Trophoblast cell (in vitro differentiated cells and primary cell): ENCODE measurements around the gene PRSS3.
"Not testable (repeated sequence)": the region's sequence is repeated elsewhere in the genome, so short reads cannot be mapped to it uniquely, and the experiment has no call there.

ENCODE experiments used
- DNase-seq, 2 donors: peaks; one replicate each; pipeline ENCODE4 v3.0.0-alpha.2; 2016
- H2AFZ ChIP-seq: 2 replicates; pipeline ENCODE4 v1.6.1; 2013; ENCODE audit warnings: low read length, moderate library complexity, mild to moderate bottlenecking; ENCODE audit not compliant: insufficient read depth, poor library complexity
- H2AK5ac ChIP-seq: 2 replicates; pipeline ENCODE4 v1.6.1; 2013; ENCODE audit warnings: mild to moderate bottlenecking, low read length
- H2BK120ac ChIP-seq: 2 replicates; pipeline ENCODE4 v1.6.1; 2013; ENCODE audit warnings: low read length, mild to moderate bottlenecking, moderate library complexity; ENCODE audit not compliant: insufficient read depth, poor library complexity
- H2BK12ac ChIP-seq: 2 replicates; pipeline ENCODE4 v1.6.1; 2013; ENCODE audit warnings: mild to moderate bottlenecking, low read length, moderate library complexity
- H2BK5ac ChIP-seq: 2 replicates; pipeline ENCODE4 v1.6.1; 2013; ENCODE audit warnings: low read length, low read depth, moderate library complexity, mild to moderate bottlenecking; ENCODE audit not compliant: poor library complexity
- H3K14ac ChIP-seq: 2 replicates; pipeline ENCODE4 v1.6.1; 2013; ENCODE audit warnings: mild to moderate bottlenecking, low read length
- H3K18ac ChIP-seq: 2 replicates; pipeline ENCODE4 v1.6.1; 2013; ENCODE audit warnings: mild to moderate bottlenecking, low read length
- H3K23ac ChIP-seq: 2 replicates; pipeline ENCODE4 v1.6.1; 2013; ENCODE audit warnings: low read length
- H3K27ac ChIP-seq: 2 replicates; pipeline ENCODE4 v1.5.1; 2013; ENCODE audit warnings: low read depth, mild to moderate bottlenecking, inconsistent platforms, low read length, moderate library complexity
- H3K27me3 ChIP-seq: 2 replicates; pipeline ENCODE4 v1.6.1; 2013; ENCODE audit warnings: inconsistent platforms, mild to moderate bottlenecking, low read length, moderate library complexity; ENCODE audit not compliant: insufficient read depth
- H3K36me3 ChIP-seq, 2 experiments: 1 replicate in 1 of 2; 2 replicates in 1 of 2; pipeline ENCODE4 v1.6.1; 2013; ENCODE audit warnings: low read length in 2 of 2, mild to moderate bottlenecking in 2 of 2, moderate library complexity in 1 of 2; ENCODE audit not compliant: insufficient read depth in 2 of 2, control insufficient read depth in 1 of 2
- H3K4ac ChIP-seq: 2 replicates; pipeline ENCODE4 v1.6.1; 2013; ENCODE audit warnings: low read depth, mild to moderate bottlenecking, low read length, moderate library complexity
- H3K4me1 ChIP-seq, 2 experiments: 1 replicate in 1 of 2; 2 replicates in 1 of 2; pipeline ENCODE4 v1.6.1; 2013; ENCODE audit warnings: low read length in 2 of 2, mild to moderate bottlenecking in 2 of 2, moderate library complexity in 1 of 2; ENCODE audit not compliant: insufficient read depth in 2 of 2, control insufficient read depth in 1 of 2
- H3K4me2 ChIP-seq: 2 replicates; pipeline ENCODE4 v1.6.1; 2013; ENCODE audit warnings: inconsistent platforms, mild to moderate bottlenecking, low read length, moderate library complexity
- H3K4me3 ChIP-seq: 2 replicates; pipeline ENCODE4 v1.5.1; 2013; ENCODE audit warnings: mild to moderate bottlenecking, low read depth, low read length, inconsistent platforms
- H3K79me1 ChIP-seq: one replicate; pipeline ENCODE4 v1.6.1; 2013; ENCODE audit warnings: low read length
- H3K79me2 ChIP-seq: 2 replicates; pipeline ENCODE4 v1.6.1; 2013; ENCODE audit warnings: low read length, mild to moderate bottlenecking; ENCODE audit not compliant: control insufficient read depth, insufficient read depth, poor library complexity
- H3K9ac ChIP-seq: 2 replicates; pipeline ENCODE4 v1.6.1; 2013; ENCODE audit warnings: mild to moderate bottlenecking, low read length
- H3K9me3 ChIP-seq: 2 replicates; pipeline ENCODE4 v1.6.1; 2013; ENCODE audit warnings: low read depth, mild to moderate bottlenecking, control low read depth, inconsistent platforms, low read length; ENCODE audit not compliant: insufficient read depth
- H4K12ac ChIP-seq: 2 replicates; pipeline ENCODE4 v1.6.1; 2013; ENCODE audit warnings: low read depth, mild to moderate bottlenecking, low read length, moderate library complexity
- H4K8ac ChIP-seq: 2 replicates; pipeline ENCODE4 v1.6.1; 2013; ENCODE audit warnings: low read depth, mild to moderate bottlenecking, low read length, moderate library complexity
- H4K91ac ChIP-seq: one replicate; pipeline ENCODE4 v1.6.1; 2013; ENCODE audit warnings: low read depth, mild to moderate bottlenecking, low read length, moderate library complexity
- WGBS: extraction: QIAGEN DNeasy Blood & Tissue Kit; methylation state at CpG from one replicate; pipeline ENCODE4 v1.1.7; 2013; ENCODE audit warnings: missing lambda C conversion rate; ENCODE audit not compliant: insufficient read length, insufficient coverage; ENCODE audit errors: extremely low coverage; 5-methylcytosine and 5-hydroxymethylcytosine counted together

The PRSS3 gene

GRCh38 chr9:33759648-33760047 is 35.7 kb upstream of the PRSS3 start:
- not testable (repeated sequence) for H3K79me2 ChIP-seq, H3K36me3 ChIP-seq, H3K9me3 ChIP-seq, H3K14ac ChIP-seq, H3K9ac ChIP-seq, H4K91ac ChIP-seq, H2BK5ac ChIP-seq, H3K18ac ChIP-seq, H3K27me3 ChIP-seq, DNase-seq, H4K12ac ChIP-seq, H3K4me1 ChIP-seq, H2BK120ac ChIP-seq, H2BK12ac ChIP-seq, H2AK5ac ChIP-seq, H4K8ac ChIP-seq, H3K27ac ChIP-seq, H3K23ac ChIP-seq, H3K79me1 ChIP-seq, H2AFZ ChIP-seq, H3K4me3 ChIP-seq, H3K4me2 ChIP-seq, H3K4ac ChIP-seq
- WGBS = no CpG with 5 or more reads among the region's 2 CpGs

DNA sequence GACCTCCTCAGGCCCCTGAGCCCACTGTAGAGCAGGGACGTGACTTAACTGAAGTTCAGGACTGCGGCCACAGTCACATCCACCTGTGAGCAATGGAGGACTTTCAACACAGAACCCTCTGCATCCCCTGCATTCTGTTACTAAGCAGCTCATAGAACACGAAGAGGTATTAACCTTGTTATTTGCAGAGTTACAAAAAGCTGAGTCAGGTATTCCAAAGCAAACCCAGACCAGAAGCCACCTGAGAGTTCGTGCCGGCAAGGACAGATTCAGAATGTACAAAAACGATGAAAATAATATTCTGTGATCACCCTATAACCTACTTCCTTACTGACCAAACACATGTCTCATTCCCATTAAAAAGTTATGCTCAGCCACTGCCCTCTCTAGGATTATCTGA is 33.0 kb upstream of the PRSS3 start:
- no peak overlapping the region for H3K14ac ChIP-seq
- no peak overlapping the region for H3K27ac ChIP-seq
- no peak overlapping the region for H3K4me2 ChIP-seq
- no peaks in the 10 kb centered on the region for H3K4me1 ChIP-seq
- no peak overlapping the region for H2BK120ac ChIP-seq
- no peak overlapping the region for H3K9ac ChIP-seq
- H4K91ac ChIP-seq = no peak overlapping the region
- no peak overlapping the region for H4K12ac ChIP-seq
- no peaks in the 10 kb centered on the region for H3K27me3 ChIP-seq
- no peak overlapping the region for H3K4me3 ChIP-seq
- no peak overlapping the region for H2AFZ ChIP-seq
- no peak overlapping the region for H2BK12ac ChIP-seq
- H3K79me1 ChIP-seq = no peaks in the 10 kb centered on the region
- H3K9me3 ChIP-seq = no peaks in the 10 kb centered on the region
- no peak overlapping the region for H3K23ac ChIP-seq
- no peak overlapping the region for H3K18ac ChIP-seq
- H3K36me3 ChIP-seq = no peaks in the 10 kb centered on the region
- no peak overlapping the region for H3K4ac ChIP-seq
- no peak overlapping the region for H4K8ac ChIP-seq
- no peak overlapping the region for H2BK5ac ChIP-seq
- no CpG with 5 or more reads among the region's 6 CpGs for WGBS
- no peak overlapping the region for H2AK5ac ChIP-seq
- H3K79me2 ChIP-seq = no peaks in the 10 kb centered on the region
- no peak for DNase-seq

DNA sequence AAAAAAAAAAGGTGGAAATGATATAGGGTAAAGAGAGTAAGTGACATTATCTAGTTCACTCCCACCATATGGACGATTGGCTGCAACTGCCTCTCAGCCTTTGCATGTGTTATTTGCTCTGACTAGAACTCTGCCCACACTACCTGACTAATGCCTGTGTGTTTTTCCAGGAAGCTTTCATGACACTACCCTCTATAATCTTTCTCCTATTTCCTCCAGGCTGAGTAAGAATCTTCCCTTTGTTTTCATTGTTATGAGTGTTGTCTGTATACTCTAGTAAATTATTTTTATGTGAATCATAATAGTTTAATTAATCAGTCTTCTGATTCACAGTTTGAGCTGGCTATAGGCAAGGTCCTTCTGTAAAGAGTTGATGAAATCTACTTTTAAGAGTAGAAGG is 31.7 kb upstream of the PRSS3 start:
- no CpG with 5 or more reads among the region's 1 CpG for WGBS
- not testable (repeated sequence) for H3K23ac ChIP-seq, H3K79me2 ChIP-seq, H3K9me3 ChIP-seq, H3K79me1 ChIP-seq, H3K4me1 ChIP-seq, H3K14ac ChIP-seq, H3K9ac ChIP-seq, H2AK5ac ChIP-seq, H3K36me3 ChIP-seq, H2BK12ac ChIP-seq, H4K8ac ChIP-seq, H3K4me2 ChIP-seq, H2AFZ ChIP-seq, H4K12ac ChIP-seq, H3K4me3 ChIP-seq, H3K27ac ChIP-seq, H4K91ac ChIP-seq, H2BK5ac ChIP-seq, DNase-seq, H2BK120ac ChIP-seq, H3K4ac ChIP-seq, H3K18ac ChIP-seq, H3K27me3 ChIP-seq

- Histone ChIP-seq H3K9ac (no peak overlapping the region), H3K18ac (no peak overlapping the region), H2BK5ac (no peak overlapping the region), H3K36me3 (no peaks in the 10 kb centered on the region), H3K27ac (no peak overlapping the region), H4K8ac (no peak overlapping the region), H4K12ac (no peak overlapping the region), H4K91ac (no peak overlapping the region), H3K79me2 (no peaks in the 10 kb centered on the region), H3K4ac (no peak overlapping the region), H2AFZ (no peak overlapping the region), H3K14ac (no peak overlapping the region), H3K79me1 (no peaks in the 10 kb centered on the region), H3K4me1 (no peaks in the 10 kb centered on the region), H3K23ac (no peak overlapping the region), H2AK5ac (no peak overlapping the region), H2BK12ac (no peak overlapping the region), H3K27me3 (no peaks in the 10 kb centered on the region), H3K9me3 (no peaks in the 10 kb centered on the region), H3K4me3 (no peak overlapping the region), H3K4me2 (no peak overlapping the region), H2BK120ac (no peak overlapping the region)
- DNase-seq = peak in 1 of 2 donors; percentile 57
- no CpG with 5 or more reads among the region's 3 CpGs for whole genome bisulfite sequencing
Measured at GRCh38 chr9:33765411-33765810, 29.9 kb upstream of the PRSS3 start.
